KMS-11 (cell line): ENCODE results near the gene NACAD.

Source experiments
- H2AFZ ChIP-seq: fragments of 200-600 bp; sonication (generic); 2 replicates; pipeline ENCODE4 v1.6.1; 2016; ENCODE audit warnings: antibody characterized with exemption, mixed run types, low read depth
- H3K27ac ChIP-seq: fragments of 200-600 bp; sonication (generic); 2 replicates; pipeline ENCODE4 v1.6.1; 2016; ENCODE audit warnings: mild to moderate bottlenecking, mixed run types
- H3K27me3 ChIP-seq: fragments of 200-600 bp; sonication (generic); 2 replicates; pipeline ENCODE4 v1.6.1; 2017; ENCODE audit warnings: mild to moderate bottlenecking, low read depth, mixed run types, moderate library complexity; ENCODE audit not compliant: insufficient read depth
- H3K36me3 ChIP-seq: fragments of 200-600 bp; sonication (generic); 2 replicates; pipeline ENCODE4 v1.6.1; 2017; ENCODE audit warnings: mild to moderate bottlenecking, mixed run types; ENCODE audit not compliant: insufficient read depth
- H3K4me1 ChIP-seq: fragments of 200-600 bp; sonication (generic); 2 replicates; pipeline ENCODE4 v1.6.1; 2016; ENCODE audit warnings: mild to moderate bottlenecking, low read depth, mixed run types; ENCODE audit not compliant: poor library complexity, severe bottlenecking
- H3K4me2 ChIP-seq: fragments of 200-600 bp; sonication (generic); 2 replicates; pipeline ENCODE4 v1.7.0; 2016; ENCODE audit warnings: mild to moderate bottlenecking, mixed run types
- H3K4me3 ChIP-seq: fragments of 200-600 bp; sonication (generic); IDR thresholded peaks from 2 replicates; pipeline ENCODE4 v1.6.1; 2017; ENCODE audit warnings: low read depth, low read length, mixed read lengths; ENCODE audit not compliant: insufficient read depth
- H3K79me2 ChIP-seq: fragments of 200-600 bp; sonication (generic); 2 replicates; pipeline ENCODE4 v1.6.1; 2016; ENCODE audit warnings: low read depth, mixed run types; ENCODE audit not compliant: insufficient read depth
- H3K9ac ChIP-seq: fragments of 200-600 bp; sonication (generic); 2 replicates; pipeline ENCODE4 v1.6.1; 2016; ENCODE audit warnings: mild to moderate bottlenecking, mixed run types
- H4K20me1 ChIP-seq: fragments of 200-600 bp; sonication (generic); 2 replicates; pipeline ENCODE4 v1.6.1; 2016; ENCODE audit warnings: mild to moderate bottlenecking, mixed run types; ENCODE audit not compliant: insufficient read depth
- TF ChIP-seq, protein P1 (sequence below): fragments of 200-600 bp; sonication (generic); conservative IDR thresholded peaks from 2 replicates; pipeline ENCODE4 v1.6.1; 2017; ENCODE audit warnings: low read depth, mild to moderate bottlenecking, antibody characterized with exemption, low read length, moderate library complexity, mixed read lengths

Gene NACAD

DNA sequence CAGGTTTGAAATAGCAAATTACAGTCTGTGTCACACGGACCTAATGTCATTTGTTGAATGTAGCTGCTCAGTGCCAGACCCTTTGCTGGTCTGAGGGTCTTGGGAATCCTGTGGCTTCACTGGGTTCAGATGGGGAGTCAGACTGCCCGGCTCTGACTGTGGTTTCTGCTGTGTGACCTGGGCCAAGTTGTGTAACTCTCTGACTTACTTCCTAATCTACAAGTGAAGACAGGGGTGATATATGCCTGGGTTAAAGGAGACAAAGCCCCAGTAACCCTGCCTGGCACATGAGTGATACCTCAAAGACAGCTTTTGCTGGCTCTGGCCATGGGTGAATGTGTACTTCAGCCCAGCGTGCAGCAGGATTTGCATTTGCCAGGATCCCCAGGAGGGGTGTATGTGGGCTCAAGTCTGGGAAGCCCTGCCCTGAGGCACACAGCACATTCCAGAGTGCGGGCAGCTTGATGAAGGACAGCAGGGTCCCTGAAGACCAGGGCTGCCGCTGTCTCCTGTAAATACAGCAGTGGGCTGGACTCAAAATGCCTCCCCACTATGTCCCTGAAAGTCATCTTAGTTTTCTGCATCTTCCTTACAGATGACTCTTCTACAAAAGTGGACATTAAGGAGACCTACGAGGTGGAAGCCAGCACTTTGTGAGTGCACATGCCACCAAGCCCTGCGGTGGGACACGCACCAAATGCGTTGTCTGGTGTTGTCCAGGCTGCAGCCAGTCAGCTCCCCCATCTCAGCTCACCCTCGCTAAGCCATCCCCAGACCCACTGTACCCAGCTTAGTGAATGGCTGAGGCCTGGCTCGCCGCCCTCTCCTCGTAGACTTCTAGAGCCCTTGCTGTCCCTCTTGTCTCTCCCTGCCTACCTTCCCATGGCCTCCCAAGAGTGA lies 16.4 kb downstream of the NACAD start:
- Histone ChIP-seq H4K20me1 (peaks cover 5% of the 10 kb centered on the region; the same call in 1 of the 2 replicates), H2AFZ (no peak overlapping the region), H3K27ac (no peak overlapping the region), H3K36me3 (peaks cover 20% of the 10 kb centered on the region; the same call in 1 of the 2 replicates), H3K27me3 (no peaks in the 10 kb centered on the region), H3K4me2 (no peak overlapping the region), H3K9ac (no peak overlapping the region), H3K4me1 (no peaks in the 10 kb centered on the region), H3K79me2 (no peaks in the 10 kb centered on the region; the same call in 1 of the 2 replicates), H3K4me3 (no peak overlapping the region)
- TF ChIP-seq, protein P1, sequence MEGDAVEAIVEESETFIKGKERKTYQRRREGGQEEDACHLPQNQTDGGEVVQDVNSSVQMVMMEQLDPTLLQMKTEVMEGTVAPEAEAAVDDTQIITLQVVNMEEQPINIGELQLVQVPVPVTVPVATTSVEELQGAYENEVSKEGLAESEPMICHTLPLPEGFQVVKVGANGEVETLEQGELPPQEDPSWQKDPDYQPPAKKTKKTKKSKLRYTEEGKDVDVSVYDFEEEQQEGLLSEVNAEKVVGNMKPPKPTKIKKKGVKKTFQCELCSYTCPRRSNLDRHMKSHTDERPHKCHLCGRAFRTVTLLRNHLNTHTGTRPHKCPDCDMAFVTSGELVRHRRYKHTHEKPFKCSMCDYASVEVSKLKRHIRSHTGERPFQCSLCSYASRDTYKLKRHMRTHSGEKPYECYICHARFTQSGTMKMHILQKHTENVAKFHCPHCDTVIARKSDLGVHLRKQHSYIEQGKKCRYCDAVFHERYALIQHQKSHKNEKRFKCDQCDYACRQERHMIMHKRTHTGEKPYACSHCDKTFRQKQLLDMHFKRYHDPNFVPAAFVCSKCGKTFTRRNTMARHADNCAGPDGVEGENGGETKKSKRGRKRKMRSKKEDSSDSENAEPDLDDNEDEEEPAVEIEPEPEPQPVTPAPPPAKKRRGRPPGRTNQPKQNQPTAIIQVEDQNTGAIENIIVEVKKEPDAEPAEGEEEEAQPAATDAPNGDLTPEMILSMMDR, result no peak

DNA sequence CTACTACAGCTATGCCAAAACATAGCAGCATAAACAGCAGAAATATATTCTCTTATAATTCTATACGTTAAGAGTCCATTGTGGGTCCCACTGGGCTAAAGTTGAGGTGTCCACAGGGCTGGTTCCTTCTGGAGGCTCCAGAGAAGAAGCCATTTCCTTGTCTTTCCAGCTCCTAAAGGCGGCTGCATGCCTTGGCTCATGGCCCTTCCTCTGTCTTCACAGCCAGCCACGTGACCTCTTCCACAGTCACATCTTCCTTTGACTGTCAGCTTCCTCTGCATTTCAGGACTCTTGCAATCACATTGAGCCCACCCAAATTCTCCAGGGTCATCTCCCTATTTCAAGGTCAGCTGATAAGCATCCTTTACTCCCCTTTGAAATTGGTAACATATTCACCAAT lies 17.2 kb downstream of the NACAD start:
- no peaks in the 10 kb centered on the region for H3K4me1 ChIP-seq
- TF ChIP-seq, protein P1, result no peak
- H3K4me3 ChIP-seq, result no peak overlapping the region
- no peak overlapping the region for H3K4me2 ChIP-seq
- no peaks in the 10 kb centered on the region; the same call in 1 of the 2 replicates for H3K79me2 ChIP-seq
- H2AFZ ChIP-seq, result no peak overlapping the region
- no peak overlapping the region for H3K9ac ChIP-seq
- H3K36me3 ChIP-seq, result peaks cover 20% of the 10 kb centered on the region; the same call in 1 of the 2 replicates
- H3K27me3 ChIP-seq, result no peaks in the 10 kb centered on the region
- no peak overlapping the region for H3K27ac ChIP-seq
- peaks cover 7% of the 10 kb centered on the region; the same call in 1 of the 2 replicates for H4K20me1 ChIP-seq

DNA sequence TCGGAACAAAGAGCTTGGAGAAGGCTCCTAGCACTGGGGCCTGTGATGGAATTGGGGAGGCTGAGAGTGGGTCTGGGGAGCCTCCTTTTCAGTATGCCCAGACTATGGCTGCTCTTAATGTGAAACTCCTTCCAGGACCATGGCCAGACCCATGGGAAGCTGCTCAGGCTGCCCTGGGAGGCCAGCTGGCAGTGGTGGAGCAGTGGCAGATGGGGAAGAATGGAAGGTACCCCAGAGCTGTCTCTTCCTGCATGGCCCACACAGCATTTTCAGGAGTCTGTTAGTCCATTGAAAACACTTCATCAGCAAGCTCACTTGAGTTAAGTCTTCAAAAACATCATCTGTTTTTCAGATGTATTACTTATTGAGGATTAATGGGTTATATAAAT lies 18.5 kb downstream of the NACAD start:
- H3K36me3 ChIP-seq, result peaks cover 13% of the 10 kb centered on the region; the same call in 1 of the 2 replicates

DNA sequence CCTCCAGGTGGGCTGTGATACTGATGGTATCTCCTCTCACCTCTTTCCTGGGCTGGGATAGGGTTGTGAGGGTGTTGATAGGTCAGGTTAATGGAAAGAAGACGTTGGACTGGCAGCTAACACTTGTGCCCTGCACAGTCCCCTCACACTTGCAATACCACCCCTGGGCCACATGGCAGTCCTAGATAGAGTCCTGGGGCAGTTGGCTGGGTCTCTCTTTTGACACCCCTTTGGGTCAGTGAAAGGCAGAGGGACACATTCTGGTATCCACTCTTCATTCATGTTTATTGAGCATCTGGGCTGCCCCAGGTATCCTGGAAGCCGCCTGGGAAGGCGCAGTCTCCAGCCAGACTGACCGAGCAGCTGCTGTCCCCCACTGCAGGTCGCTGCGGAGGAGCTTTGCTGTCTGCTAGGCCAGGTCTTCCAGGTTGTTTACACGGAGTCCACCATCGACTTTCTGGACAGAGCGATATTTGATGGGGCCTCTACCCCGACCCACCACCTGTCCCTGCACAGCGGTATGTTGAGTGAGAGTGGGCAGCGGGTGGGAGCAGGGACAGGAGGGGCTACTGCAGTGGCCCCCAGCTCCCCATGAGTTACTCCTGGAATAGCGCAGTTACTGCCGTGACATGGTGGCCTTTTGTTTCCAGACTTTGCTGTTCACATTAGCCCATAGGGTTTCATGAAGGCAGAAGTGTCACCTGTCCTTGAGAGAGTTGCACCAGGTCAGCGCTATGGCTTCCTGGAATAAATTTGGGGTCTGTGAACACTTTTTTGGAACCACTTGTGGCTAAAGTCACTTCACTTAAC lies 19.1 kb downstream of the NACAD start:
- peaks cover 7% of the 10 kb centered on the region; the same call in 1 of the 2 replicates for H4K20me1 ChIP-seq
- no peaks in the 10 kb centered on the region for H3K27me3 ChIP-seq
- H3K79me2 ChIP-seq, result no peaks in the 10 kb centered on the region; the same call in 1 of the 2 replicates
- no peaks in the 10 kb centered on the region for H3K4me1 ChIP-seq
- TF ChIP-seq, protein P1, result 0 out of 2 replicates have a peak, but pooled peaks have one; percentile 31
- H3K4me2 ChIP-seq, result no peak overlapping the region
- no peak overlapping the region for H3K27ac ChIP-seq
- H2AFZ ChIP-seq, result no peak overlapping the region
- H3K36me3 ChIP-seq, result peaks cover 8% of the 10 kb centered on the region; the same call in 1 of the 2 replicates
- H3K9ac ChIP-seq, result no peak overlapping the region
- no peak overlapping the region for H3K4me3 ChIP-seq

More for the DNA sequence above, 18.5 kb downstream of the NACAD start:
- Histone ChIP-seq H3K27ac (no peak overlapping the region), H3K4me3 (no peak overlapping the region), H2AFZ (no peak overlapping the region), H3K27me3 (no peaks in the 10 kb centered on the region), H3K4me2 (no peak overlapping the region), H3K79me2 (no peaks in the 10 kb centered on the region; the same call in 1 of the 2 replicates), H3K4me1 (no peaks in the 10 kb centered on the region), H3K9ac (no peak overlapping the region), H4K20me1 (peaks cover 7% of the 10 kb centered on the region; the same call in 1 of the 2 replicates)
- TF ChIP-seq, protein P1, result no peak
